ENCODE data around the gene SS18L1. TPM values are rescaled to one million over a fixed set of nuclear protein-coding genes. Genes with fewer than 3 reads are reported as not detected.
"Not testable (repeated sequence)": the region's sequence is repeated elsewhere in the genome, so short reads cannot be mapped to it uniquely, and the experiment has no call there.

The SS18L1 gene
- total RNA-seq, 1 donor from 2014 or later, result 17.1 TPM

DNA sequence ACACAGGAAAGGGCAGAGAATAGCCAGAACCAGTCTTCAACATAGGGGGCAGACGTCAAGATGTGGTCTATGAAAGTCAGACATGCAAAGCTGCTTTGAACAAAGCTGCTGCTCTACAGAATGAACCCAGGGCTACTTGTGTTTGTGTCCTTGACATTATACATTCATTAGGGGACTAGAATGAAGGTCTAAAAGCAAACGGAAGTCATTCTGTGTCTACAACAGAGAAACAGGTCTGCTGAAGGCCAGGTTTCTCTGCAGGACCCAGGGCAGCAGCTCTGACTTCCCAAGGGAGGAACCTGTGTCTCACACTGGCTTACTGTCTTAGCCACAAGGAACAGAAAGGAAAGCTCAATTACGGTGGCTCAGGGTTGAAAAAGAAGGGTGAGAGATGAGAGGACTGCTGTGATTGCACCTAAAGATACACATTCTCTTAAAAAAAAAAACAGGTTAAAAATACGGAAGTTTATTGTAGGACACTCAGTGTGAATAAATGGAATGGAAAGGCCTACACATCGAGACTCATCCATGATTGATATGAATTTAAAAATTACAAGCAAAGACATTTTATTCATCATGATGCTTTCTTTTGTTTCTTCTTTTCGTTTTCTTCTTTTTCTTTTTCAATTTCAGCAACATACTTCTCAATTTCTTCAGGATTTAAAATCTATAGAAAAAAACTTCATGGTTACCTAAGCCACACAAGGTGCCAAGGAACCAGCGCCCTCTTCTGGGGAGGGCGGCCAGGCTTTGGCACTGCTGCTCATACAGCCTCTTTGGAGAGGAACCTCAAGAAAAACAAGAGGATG is 7.1 kb upstream of the SS18L1 start:
- DNase-seq (ENCODE audit: extremely low read depth, low read depth, low spot score), result no peak

DNA sequence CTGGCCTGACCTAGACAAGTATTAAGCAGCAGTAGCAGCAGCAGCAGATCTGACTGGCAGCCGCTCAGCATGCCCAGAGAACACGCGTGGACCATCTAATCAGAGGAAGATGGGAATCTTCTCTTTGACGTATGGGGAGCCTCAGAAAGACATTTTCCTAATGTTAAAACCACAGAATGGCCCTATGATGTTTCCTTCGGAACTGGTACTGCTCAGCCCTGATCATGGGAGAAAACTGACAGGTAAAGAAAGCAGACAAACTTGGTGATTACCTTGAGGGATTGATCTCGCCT is 6.5 kb upstream of the SS18L1 start:
- no peak for DNase-seq (ENCODE audit: extremely low read depth, low read depth, low spot score)

DNA sequence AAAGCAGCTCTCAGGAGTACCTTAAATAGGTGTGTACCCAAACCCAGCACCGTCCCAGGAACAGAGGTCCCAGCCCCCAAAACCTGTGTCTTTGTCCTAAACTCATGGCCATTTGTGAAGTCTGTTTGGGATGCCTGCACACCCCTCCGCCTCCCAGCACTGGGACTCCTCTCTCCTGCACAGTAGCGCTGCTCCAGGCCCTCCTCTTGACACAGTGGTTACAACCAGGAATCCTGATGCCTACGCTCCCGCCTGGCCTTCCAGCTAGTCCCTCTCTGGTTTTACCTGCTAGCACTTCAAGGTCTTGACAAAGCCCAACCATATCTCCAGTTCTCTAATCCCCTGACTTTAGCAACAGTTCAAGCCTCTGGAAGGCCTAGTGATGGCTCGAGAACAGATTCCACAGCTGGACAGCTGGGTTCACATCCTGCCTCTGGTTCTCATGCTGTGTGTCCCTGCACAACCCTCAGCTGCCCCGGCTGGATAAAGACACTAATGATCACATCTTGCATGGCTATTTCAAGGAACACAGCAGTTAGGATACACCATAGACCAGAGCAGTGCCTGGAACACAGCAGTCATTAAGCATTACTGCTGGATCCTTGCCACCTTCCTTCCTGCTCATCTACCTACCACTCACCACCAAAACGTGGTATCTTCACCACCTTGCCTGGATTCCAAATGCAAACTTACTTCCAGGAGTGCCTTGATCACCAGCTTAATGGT is 5.9 kb upstream of the SS18L1 start:
- no peak for DNase-seq (ENCODE audit: extremely low read depth, low read depth, low spot score)

DNA sequence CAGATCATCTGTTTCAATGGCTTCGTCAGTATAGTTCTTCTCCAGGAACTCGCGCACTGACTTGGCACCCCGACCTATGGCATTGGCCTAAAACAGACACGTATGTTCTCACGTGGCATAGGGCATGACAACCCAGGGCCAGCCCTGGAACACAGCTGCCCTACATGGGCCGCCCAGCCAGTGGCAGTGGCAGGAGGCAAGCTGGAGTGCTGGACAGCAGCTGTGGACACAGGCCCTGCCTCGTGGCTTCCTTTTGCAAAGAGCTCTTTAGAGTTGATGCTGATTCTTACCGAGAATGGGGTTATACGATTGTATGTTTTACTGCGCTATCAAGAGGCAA is 5.4 kb upstream of the SS18L1 start:
- DNase-seq (ENCODE audit: extremely low read depth, low read depth, low spot score), result no peak

DNA sequence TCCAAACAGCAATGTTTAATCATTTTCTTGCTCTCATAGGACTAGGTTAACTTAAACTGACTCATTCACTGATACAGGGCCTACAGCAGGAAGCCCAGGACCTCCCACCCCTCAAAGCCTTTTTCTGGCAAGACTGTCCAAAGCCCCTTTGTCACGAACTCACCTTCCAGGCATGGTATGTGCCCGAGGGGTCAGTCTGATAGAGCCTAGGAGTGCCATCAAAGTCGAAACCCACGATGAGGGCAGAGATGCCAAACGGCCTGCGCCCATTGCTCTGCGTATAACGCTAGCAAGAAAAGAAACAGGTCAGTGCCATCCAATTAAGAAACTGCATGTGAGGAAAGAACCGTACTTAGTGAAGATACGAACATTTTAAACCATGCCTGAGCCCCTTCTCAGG is 4.7 kb upstream of the SS18L1 start:
- no peak for DNase-seq (ENCODE audit: extremely low read depth, low read depth, low spot score)

DNA sequence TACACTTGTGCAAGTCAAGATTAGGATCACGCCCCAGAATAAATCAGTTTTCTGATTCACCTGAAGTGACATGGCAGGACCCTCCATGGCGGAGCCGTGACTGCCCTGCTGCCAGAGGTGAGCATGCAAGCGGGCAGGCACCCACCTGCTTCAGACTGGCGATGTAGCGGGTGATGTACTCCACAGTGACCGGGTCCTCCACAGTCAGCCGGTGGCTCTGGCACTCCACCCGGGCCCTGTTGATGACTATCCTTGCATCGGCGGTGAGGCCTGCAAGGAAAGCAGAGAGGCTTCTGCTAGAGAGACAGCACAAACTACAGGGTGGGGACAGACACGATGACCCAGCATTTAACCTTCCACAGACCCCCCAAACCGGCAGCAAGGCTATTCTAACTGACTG is 3.9 kb upstream of the SS18L1 start:
- no peak for DNase-seq (ENCODE audit: extremely low read depth, low read depth, low spot score)

DNA sequence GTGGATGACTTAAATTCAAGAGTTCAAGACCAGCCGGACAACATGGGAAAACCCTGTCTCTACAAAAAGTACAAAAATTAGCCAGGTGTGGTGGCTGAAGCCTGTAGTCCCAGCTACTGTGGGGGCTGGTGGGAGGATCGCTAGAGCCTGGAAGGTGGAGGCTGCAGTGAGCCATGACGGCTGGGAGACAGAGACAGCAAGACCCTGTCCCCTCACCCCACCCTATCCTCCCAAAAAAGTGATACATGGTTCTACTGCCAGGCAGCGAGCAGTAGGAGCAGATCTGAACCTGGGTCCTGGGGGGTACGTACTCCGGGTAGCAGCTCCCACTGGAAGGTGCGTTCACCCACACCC is 2.5 kb upstream of the SS18L1 start:
- no peak for DNase-seq (ENCODE audit: extremely low read depth, low read depth, low spot score)

DNA sequence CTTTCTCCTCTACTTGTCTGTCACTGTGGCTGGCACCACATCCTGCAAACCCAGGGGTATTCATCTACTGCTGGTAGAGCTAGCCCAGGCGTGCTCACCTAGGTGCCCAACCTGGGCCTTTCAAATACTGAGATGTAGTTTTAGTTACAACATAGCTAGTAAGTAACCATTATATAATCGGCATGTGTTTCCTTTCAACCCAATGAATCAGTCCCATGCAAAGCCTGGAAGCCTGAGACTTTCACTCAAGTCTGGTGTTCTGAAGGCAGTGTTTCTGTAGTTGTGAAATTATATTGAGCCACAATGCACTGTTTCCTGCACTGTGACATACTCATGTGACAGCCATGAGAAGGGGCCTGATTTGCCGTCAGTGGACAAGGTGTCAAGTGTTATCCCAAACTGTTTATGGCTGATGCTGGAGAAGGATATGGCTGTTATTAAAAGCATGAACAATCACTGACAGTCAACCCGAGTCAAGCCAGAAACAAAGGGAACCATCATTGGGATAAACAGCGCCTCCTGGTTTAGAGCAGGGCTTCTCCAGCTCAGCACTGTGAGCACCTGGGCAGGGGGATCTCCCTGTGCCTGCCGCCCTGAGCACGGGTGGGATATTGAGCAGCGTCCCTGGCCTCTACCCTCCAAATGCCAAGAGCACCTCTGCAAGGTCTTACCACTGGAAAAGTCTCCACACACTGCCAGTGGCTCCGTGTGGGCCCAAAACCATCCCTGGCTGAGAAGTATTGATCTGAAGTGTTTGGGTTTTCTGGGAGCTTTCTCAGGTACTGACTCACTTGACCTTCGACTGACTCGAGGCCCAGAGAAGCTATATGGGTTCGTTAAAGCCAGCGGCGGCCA is 1.9 kb upstream of the SS18L1 start:
- no peak for DNase-seq (ENCODE audit: extremely low read depth, low read depth, low spot score)

DNA sequence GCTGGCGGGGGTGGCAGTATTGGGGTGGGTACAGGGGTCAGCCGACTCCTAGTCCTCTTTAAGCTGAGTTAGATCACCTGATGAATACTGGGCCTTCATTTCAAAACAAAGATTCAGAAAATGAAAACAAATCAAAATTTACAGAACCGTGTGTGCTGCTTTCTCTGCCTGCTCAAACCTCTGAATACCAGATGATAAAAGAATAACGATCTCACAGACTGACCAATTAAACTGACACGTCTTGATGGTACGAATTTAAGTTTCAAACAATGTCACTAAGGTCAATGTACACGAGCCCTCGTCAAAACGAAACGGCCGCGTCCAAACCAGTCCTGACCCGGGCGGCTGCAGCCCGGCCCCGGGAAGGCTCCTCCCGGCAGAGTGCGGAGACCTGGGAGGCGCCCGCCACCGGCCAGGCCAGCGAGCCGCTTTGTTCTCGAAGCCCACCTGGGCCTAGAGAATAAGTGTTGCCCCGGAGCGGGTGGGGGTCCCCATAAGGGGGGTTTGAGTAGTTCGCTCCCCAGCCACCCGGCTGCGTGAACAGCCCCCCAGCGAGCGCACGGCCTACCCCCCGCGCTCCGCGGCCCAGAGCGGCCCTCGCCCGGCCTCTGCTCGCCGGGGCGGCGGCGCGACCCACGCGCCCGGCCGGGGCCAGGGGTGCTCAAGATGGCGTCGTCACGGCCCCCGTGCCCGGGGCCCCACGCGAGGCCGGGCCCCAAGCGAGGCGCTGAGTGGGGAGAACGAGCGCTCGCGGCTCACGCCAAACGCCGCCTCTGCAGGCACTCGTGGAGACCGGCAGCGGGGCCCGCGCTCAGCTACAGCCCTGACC is 1.1 kb upstream of the SS18L1 start:
- no peak for DNase-seq (ENCODE audit: extremely low read depth, low read depth, low spot score)

DNA sequence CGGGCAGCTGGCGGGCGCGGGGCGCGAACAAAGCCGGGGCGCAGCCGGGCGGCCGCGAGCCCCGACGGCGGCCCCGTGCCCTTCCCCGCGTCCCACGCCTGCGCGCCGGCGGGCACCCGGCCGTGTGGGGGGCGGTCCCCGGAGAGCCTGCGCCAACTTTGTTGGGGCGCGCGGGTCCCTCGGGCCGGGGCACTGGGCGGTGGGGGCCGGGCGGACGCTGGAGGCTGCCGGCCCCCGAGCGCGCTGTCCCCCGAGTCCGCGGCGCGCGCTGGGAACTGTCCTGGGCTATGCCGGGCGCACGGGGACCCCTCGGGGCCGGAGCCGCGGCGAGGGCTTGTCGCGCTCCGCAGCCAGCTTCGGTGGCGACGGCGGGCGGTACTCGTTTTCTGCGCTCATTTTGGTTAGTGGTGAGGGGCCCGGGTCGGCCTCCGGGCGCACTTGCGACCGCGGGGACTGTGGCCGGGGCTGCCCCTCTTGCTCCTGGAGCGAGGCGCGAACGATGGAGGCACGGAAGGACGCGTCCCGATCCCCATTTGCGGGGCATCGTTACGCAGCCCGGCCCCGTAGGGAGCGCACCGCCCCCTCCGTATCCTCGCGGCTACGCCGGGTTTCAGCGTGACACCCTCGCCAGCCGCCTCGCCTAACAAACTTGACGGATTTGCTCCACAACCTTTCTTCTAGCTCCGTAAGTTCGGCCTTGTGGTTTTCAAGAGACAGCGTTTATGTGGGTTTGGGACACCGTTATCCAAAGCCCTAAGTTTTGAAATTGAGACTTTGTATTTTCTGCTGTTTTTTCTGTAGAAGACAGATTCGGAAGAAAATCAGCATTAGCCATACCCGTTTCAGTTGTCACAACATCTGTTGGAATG is 622 bp downstream of the SS18L1 start:
- DNase-seq (ENCODE audit: extremely low read depth, low read depth, low spot score), result no peak

DNA sequence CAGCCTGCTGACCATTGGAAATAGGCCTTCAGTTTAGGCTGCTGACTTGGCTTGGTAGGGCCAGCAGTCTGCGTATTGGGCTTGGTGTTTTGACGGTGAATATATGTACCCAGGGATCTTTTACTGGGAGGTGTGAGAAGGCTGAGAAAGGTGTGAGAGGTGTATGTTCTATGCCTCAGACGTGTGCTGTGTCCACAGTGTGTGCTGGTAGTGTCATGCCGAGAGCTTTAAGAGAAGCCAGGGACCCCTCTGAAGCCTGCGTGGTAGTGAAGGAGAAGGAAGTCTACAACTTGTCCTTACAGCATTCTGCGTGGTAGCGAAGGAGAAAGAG is 2.1 kb downstream of the SS18L1 start:
- no peak for DNase-seq (ENCODE audit: extremely low read depth, low read depth, low spot score)

DNA sequence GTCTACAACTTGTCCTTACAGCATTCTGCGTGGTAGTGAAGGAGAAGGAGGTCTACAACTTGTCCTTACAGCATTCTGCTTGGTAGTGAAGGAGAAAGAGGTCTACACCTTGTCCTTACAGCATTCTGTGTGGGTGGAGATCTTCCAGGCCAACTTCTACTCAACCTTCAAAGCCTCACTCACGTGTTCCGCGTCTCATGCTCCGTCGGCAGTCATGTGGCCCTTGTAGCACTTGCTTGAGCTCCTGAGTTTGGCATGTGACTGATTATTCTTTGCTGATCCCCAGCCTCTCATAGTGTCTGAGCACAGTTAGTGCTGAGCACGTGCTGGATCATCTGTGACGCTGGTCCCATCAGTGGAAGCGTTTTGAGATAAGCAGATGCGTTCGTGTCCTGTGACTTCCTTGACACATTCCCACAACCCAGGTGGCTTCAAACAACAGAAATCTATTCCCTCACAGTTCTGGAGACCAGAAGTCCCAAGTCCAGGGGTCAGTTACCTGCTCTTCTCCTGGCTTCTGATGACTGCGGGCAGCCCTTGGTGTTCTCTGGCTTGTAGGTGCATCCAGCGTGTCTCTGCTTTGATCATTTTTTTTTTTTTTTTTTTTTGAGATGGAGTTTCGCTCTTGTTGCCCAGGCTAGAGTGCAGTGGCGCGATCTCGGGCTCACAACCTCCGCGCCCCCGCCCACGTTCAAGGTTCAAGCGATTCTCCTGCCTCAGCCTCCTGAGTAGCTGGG is 2.6 kb downstream of the SS18L1 start:
- DNase-seq (ENCODE audit: extremely low read depth, low read depth, low spot score), result no peak

DNA sequence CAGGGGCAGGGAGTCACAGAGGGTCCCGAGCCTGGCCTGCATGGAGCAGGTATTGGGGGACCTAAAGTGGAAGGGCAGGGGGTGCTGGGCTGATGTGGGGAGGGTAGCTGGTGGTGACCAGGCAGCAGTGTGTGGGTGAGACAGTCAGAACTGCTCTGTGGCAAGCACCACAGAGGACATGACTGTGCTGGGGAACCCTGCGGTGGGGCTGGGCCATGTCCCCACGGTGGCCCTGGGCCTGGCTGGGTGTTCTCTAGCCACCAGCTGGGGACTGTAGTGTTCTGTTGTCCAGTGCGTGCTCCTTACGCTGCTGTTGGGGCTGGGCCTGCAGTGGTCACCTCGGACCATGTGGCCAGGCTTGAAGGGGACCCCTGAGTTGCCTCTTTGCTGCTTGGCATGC is 3.6 kb downstream of the SS18L1 start:
- no peak for DNase-seq (ENCODE audit: extremely low read depth, low read depth, low spot score)

DNA sequence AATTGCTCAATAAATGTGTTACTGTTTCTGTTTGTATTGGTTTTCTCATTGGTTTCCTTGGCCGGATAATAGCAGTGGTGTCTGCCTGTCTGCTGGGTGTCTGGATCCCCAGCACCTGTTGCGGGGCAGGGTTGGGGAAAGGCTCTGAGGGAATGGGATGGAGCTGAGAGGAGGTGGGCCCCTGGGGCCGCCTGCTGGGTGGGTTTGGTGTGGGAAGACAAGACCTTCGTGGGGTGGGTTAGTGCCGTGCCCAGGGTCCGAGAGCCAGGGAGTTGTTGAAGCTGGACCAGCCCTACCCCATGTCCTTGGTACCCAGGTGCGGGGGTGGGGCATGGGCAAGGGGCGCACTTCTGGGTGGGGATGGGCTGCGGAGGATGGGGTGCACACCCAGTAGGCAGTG is 4.0 kb downstream of the SS18L1 start:
- DNase-seq (ENCODE audit: extremely low read depth, low read depth, low spot score), result no peak

DNA sequence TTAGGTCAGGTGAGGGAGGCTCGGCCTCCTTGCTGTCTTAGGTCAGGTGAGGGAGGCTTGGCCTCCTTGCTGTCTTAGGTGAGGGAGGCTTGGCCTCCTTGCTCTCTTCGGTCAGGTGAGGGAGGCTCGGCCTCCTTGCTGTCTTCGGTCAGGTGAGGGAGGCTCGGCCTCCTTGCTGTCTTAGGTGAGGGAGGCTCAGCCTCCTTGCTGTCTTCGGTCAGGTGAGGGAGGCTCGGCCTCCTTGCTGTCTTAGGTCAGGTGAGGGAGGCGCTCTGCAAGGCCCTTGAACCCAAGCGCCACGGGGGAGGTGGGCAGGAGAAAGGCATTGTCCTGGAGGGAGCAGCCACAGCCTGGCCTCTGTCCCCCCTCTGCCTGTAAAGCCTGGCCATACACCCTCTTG is 4.8 kb downstream of the SS18L1 start:
- not testable (repeated sequence) for DNase-seq (ENCODE audit: extremely low read depth, low read depth, low spot score)

DNA sequence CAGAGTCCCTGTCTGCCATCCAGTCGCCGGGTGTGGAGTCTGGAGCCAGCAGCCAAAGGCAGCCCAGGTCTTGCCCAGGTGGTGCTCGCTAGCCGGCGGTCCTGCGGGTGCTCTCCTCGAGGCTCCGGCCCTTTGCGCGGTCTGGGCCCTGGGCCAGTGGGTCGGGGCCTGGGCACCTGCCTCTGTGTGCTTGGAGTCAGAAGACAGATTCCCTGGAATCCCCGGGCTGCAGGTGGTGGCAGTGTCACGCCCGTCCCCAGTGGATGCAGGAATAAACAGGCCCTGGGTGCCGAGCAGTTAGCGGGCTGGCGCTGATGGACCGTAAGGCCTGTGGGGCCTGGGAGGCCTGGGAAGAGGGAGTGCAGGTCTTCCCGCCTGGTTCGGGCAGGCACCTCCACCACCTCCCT is 5.3 kb downstream of the SS18L1 start:
- no peak for DNase-seq (ENCODE audit: extremely low read depth, low read depth, low spot score)

DNA sequence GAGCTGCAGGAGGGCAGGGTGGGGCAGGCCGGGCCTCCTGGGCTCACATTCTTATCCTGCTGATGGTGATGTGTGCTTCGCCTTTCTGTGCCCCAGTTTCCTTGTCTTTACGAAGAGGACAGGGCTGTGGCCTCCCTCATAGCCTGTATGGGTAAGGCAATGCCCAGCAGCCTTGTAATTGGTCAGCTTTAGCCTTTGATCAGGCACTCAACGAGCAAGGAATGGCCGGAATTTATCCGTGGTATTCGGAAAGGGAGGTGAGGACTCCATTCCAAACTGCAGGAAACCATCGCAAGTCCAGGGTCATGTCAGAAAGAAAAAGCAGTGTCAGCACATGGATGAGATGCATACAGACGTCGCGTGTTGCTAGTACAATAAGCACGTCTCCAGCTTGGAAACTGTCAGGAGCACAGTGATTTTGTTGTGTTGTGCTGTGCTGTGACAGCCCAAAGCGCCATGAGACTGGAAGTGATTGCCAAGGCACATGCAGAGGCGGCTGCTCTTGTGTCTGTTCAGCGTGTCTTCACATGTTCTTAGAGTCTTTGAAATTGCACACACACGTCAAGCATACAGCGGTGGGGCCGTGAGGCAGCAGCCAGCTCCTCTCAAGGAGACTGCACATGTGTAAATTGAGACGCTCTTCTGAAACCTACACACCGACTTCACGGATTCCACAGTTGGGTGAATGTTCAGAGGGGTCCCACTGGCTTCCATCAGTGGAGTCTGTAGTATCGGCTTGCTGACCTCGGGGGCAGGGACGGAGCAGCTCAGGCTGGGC is 6.2 kb downstream of the SS18L1 start:
- no peak for DNase-seq (ENCODE audit: extremely low read depth, low read depth, low spot score)

DNA sequence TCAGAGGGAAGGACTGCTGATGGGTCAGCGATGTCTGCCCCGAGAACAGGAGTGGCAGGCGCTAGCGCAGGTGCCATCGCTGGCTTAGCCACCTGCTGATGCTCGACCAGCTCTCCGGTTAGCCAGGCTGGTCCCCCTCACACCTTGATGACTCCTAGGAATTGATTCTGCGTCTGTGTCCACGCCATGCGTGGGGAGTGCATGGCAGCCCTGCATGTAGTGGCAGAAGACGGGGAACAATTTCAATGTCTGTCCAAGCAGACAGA is 6.7 kb downstream of the SS18L1 start:
- no peak for DNase-seq (ENCODE audit: extremely low read depth, low read depth, low spot score)

DNA sequence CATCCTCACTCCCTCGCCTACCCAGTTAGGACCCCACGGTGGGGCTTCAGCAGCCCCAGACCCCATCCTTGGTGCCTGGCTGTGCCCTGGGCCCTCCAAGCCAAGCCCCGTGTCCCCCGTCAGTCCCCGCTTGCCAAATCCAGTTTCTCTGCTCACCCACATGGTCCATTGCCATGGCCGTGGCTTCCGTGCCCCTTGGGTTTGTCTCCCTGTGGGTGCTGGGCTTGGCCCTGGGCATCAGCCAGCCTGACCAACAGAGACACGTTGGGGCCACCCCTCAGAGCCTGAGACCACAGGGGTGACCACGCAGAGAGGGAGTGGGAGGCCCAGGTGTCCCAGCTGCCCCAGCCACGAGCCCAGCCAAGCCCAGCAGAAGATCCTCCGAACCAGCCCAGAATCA is 7.7 kb downstream of the SS18L1 start:
- DNase-seq (ENCODE audit: extremely low read depth, low read depth, low spot score), result no peak

Measured in glomerular endothelial cell (primary cell).